Adipocyte (in vitro differentiated cells): ENCODE results near the gene SCPEP1.

Experiments used
- DNase-seq: peaks from one replicate; pipeline ENCODE4 v3.0.0-alpha.2; 2015; ENCODE audit warnings: low read depth
- H3K27me3 ChIP-seq: replicated peaks from 2 replicates; pipeline ENCODE4 v1.7.0; 2013; ENCODE audit warnings: mild to moderate bottlenecking, low read length, moderate library complexity; ENCODE audit not compliant: control insufficient read depth, insufficient read depth
- H3K36me3 ChIP-seq: 2 replicates; pipeline ENCODE4 v1.7.0; 2013; ENCODE audit warnings: low read length, mild to moderate bottlenecking, moderate library complexity; ENCODE audit not compliant: control insufficient read depth, insufficient read depth, severe bottlenecking
- H3K4me1 ChIP-seq: 2 replicates; pipeline ENCODE4 v1.7.0; 2013; ENCODE audit warnings: mild to moderate bottlenecking, low read length, moderate library complexity; ENCODE audit not compliant: control insufficient read depth, insufficient read depth
- H3K4me3 ChIP-seq: 2 replicates; pipeline ENCODE4 v1.7.0; 2013; ENCODE audit warnings: mild to moderate bottlenecking, low read length, moderate library complexity
- H3K9ac ChIP-seq: 2 replicates; pipeline ENCODE4 v1.7.0; 2013; ENCODE audit warnings: mild to moderate bottlenecking, low read length, moderate library complexity
- H3K9me3 ChIP-seq: 2 replicates; pipeline ENCODE4 v1.7.0; 2013; ENCODE audit warnings: mild to moderate bottlenecking, low read length, moderate library complexity; ENCODE audit not compliant: control insufficient read depth

SCPEP1 gene

DNA sequence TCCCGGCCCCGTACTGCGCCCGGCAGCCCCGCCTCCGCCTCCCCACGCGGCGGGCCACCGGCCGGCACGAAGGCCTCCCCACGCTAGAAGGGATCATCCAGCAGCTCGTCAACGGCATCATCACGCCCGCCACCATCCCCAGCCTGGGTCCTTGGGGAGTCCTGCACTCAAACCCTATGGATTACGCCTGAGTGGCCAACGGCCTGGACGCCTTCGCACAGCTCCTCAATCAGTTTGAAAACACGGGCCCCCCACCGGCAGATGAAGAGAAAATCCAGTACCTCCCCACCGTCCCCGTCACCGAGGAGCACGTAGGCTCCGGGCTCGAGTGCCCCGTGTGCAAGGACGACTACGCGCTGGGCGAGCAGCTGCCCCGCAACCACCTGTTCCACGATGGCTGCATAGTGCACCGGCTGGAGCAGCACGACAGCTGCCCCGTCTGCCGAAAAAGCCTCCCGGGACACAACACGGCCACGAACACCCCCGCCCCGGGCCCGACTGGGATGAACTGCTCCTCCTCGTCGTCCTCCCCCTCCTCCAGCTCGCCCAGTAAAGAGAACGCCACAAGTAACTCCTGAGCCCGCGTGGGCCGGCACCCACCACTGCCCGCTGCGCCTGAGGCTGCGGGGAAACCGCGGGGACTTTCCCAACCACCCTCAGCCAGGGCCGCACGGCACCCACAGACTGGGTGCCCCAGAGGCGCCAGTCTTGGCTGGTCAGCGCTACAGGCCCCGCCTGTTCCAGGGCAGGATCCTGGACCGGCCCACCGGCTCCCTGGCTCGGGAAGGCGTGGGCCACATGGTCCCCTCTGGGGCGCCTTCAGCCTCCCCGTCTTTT is 68.2 kb downstream of the SCPEP1 start:
- Histone ChIP-seq H3K9ac (no peak overlapping the region), H3K4me1 (peaks cover 7% of the 10 kb centered on the region), H3K36me3 (no peaks in the 10 kb centered on the region), H3K27me3 (peaks cover 57% of the 10 kb centered on the region), H3K4me3 (peak overlapping the region; percentile 33), H3K9me3 (no peaks in the 10 kb centered on the region)
- no peak for DNase-seq

DNA sequence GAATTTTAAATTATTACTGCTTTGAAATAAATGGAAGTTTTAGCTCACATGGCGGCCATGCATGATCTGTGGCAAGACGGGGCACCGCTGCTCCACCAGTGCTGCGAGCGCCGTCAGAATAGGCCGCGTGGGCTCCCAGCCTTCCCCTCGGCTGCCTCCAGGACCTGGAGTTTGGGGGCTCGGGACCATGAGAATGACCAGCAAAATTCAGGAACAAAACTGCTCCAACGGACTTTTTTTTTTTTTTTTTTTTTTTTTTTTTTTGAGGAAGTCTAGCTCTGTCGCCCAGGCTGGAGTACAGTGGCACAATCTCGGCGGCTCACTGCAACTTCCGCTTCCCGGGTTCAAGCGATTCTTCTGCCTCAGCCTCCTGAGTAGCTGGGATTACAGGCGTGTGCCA is 68.8 kb downstream of the SCPEP1 start:
- no peaks in the 10 kb centered on the region for H3K9me3 ChIP-seq
- no peaks in the 10 kb centered on the region for H3K36me3 ChIP-seq
- DNase-seq: no peak
- peaks cover 53% of the 10 kb centered on the region for H3K27me3 ChIP-seq
- H3K4me3 ChIP-seq: no peak overlapping the region
- H3K9ac ChIP-seq: no peak overlapping the region
- H3K4me1 ChIP-seq: peaks cover 7% of the 10 kb centered on the region

DNA sequence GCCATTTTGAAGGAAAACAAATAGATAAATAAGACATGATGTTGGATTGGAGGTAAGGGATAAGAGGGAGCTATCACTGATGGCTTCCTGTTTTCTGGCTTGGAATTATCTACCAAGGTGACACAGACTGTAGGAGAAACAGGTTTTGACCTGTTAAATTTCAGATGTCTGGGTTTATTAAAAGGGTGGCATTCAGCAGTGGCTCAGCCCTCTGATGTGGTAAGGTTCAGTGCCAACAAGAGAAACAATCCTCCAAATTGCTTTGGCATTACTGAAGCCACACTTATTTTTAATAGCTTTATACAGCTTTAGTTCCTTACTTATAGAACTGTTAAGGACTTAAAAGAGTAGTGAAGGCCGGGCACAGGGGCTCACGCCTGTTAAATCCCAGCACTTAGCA is 70.2 kb downstream of the SCPEP1 start:
- H3K4me3 ChIP-seq: no peak overlapping the region

DNA sequence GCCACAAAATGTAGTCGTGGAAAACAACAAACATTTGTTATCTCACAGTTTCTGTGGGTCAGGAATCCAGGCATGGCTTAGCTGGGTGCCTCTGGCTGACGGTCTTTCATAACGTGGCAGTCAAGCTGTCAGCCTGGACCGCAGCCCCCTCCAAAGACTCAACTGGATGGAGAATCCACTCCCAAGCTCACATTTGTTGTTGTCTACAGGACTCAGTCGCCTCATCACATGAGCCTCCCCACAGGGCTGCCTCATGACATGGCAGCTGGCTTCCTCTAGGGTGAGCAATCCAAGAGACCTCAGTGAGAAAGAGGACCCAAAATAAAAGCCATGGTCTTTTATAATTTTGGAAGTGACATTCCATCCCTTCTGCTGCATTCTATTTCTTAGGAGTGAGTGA is 72.4 kb downstream of the SCPEP1 start:
- Histone ChIP-seq H3K4me1 (peaks cover 9% of the 10 kb centered on the region), H3K9me3 (no peaks in the 10 kb centered on the region), H3K4me3 (no peak overlapping the region), H3K36me3 (no peaks in the 10 kb centered on the region), H3K27me3 (peaks cover 39% of the 10 kb centered on the region), H3K9ac (no peak overlapping the region)
- no peak for DNase-seq

More for the DNA sequence above, 70.2 kb downstream of the SCPEP1 start:
- peaks cover 50% of the 10 kb centered on the region for H3K27me3 ChIP-seq
- no peak overlapping the region for H3K9ac ChIP-seq
- no peak for DNase-seq
- no peaks in the 10 kb centered on the region for H3K9me3 ChIP-seq
- H3K4me1 ChIP-seq: peaks cover 7% of the 10 kb centered on the region
- H3K36me3 ChIP-seq: no peaks in the 10 kb centered on the region

DNA sequence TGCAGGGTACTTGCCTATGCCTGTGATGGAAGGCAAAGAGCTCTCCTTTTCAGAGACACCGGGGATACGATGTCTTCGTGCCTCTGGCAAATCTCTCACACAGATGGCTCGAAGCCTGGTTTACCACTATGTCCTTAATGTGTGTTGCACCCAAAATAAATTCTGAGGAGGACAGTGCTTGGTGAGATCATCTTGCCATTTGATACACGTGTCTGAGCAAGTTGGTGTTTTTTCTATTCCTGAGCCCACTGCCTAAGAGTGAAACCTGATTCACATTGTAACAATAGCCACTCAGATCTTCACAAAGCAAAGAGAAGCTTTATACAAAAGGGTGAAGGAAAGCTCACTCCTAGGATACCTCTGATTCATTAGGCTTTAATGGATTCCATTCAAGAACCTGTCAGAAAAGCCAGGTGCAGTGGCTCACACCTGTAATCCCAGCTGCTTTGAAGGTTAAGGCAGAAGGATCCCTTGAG is 74.0 kb downstream of the SCPEP1 start:
- Histone ChIP-seq H3K9me3 (no peaks in the 10 kb centered on the region), H3K36me3 (no peaks in the 10 kb centered on the region), H3K4me1 (peaks cover 3% of the 10 kb centered on the region), H3K27me3 (peaks cover 30% of the 10 kb centered on the region), H3K4me3 (no peak overlapping the region), H3K9ac (no peak overlapping the region)
- DNase-seq: no peak
